NCI-H446 (cell line): ENCODE data around the gene POSTN.
A peak's percentile ranks its signal among the peaks of the same experiment; 100 is the strongest.

Experiments used
- DNase-seq, 2 experiments: peaks; one replicate each; lab custom pipeline; 2025; lab: John Stamatoyannopoulos, UW

POSTN gene

GRCh38 chr13:37598597-37598996 lies at the start of gene POSTN:
POSTN (minus strand) TSS chr13:37598768; CDS start chr13:37598726, 42 bp downstream.
- DNase-seq = no peak

GRCh38 chr13:37647031-37647650 lies 48.6 kb upstream of the POSTN start:
- no peak for DNase-seq

- DNase-seq = no peak
Observed at GRCh38 chr13:37646531-37646930, 48.0 kb upstream of the POSTN start.

- DNase-seq = no peak
Observed at GRCh38 chr13:37645181-37645740, 46.7 kb upstream of the POSTN start.

- DNase-seq = no peak
Observed at GRCh38 chr13:37641391-37641790, 42.8 kb upstream of the POSTN start.

GRCh38 chr13:37640499-37640898 lies 41.9 kb upstream of the POSTN start:
- peak in 1 of 2 experiments; percentile 44 for DNase-seq

- DNase-seq = no peak
Observed at GRCh38 chr13:37636701-37637100, 38.1 kb upstream of the POSTN start.

GRCh38 chr13:37632294-37632693 lies 33.7 kb upstream of the POSTN start:
- DNase-seq = no peak

- DNase-seq = no peak
Observed at GRCh38 chr13:37627428-37627827, 28.9 kb upstream of the POSTN start.

- DNase-seq = peak; percentile 46 to 73
Observed at GRCh38 chr13:37621811-37622361, 23.3 kb upstream of the POSTN start.

- no peak for DNase-seq
Observed at GRCh38 chr13:37618554-37618953, 20.0 kb upstream of the POSTN start.

- DNase-seq = no peak
Observed at GRCh38 chr13:37617173-37617572, 18.6 kb upstream of the POSTN start.

- DNase-seq = no peak
Observed at GRCh38 chr13:37616131-37616530, 17.6 kb upstream of the POSTN start.

GRCh38 chr13:37615276-37615675 lies 16.7 kb upstream of the POSTN start:
- DNase-seq = no peak

- no peak for DNase-seq
Observed at GRCh38 chr13:37613638-37614037, 15.1 kb upstream of the POSTN start.

- DNase-seq = no peak
Observed at GRCh38 chr13:37613236-37613635, 14.7 kb upstream of the POSTN start.

GRCh38 chr13:37608750-37609339 lies 10.3 kb upstream of the POSTN start:
- no peak for DNase-seq

- peak in 1 of 2 experiments; percentile 51 for DNase-seq
Observed at GRCh38 chr13:37602733-37603381, 4.3 kb upstream of the POSTN start.

- no peak for DNase-seq
Observed at GRCh38 chr13:37601648-37602440, 3.3 kb upstream of the POSTN start.

GRCh38 chr13:37599519-37599918 lies 951 bp upstream of the POSTN start:
- DNase-seq = no peak

GRCh38 chr13:37597477-37598025 lies 1.0 kb downstream of the POSTN start:
- no peak for DNase-seq

- DNase-seq = no peak
Observed at GRCh38 chr13:37596805-37597204, 1.8 kb downstream of the POSTN start.
